HG02970 (cell line): ENCODE results near the gene FRYL.
"Not testable (repeated sequence)": the region's sequence is repeated elsewhere in the genome, so short reads cannot be mapped to it uniquely, and the experiment has no call there.

Experiments
- ATAC-seq: cut with Tn5 transposase; IDR thresholded peaks from one replicate; pipeline ENCODE4 v1.9.1; 2021; ENCODE audit warnings: mild to moderate bottlenecking, moderate library complexity, moderate number of reproducible peaks; ENCODE audit not compliant: unreplicated experiment, low FRiP score

FRYL gene

DNA sequence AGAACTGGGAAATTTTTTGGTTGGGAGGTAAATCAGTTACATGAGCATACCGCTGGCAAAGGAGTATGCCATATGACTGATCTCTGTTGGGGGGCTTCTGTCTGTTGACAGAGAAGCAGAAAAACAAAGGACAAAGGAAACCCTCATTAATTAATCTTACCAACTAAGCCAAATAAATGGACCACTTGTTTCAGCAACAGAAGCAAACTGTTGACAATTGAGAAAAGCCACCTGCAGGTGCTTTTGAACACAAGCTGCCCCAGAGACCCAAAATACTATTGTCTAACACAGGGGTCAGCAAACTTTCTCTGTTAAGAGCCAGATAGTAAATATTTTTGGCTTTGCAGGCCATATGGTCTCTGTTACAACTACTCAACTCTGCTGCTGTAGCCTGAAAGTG lies 7.0 kb upstream of the FRYL start:
- ATAC-seq, result no peak

DNA sequence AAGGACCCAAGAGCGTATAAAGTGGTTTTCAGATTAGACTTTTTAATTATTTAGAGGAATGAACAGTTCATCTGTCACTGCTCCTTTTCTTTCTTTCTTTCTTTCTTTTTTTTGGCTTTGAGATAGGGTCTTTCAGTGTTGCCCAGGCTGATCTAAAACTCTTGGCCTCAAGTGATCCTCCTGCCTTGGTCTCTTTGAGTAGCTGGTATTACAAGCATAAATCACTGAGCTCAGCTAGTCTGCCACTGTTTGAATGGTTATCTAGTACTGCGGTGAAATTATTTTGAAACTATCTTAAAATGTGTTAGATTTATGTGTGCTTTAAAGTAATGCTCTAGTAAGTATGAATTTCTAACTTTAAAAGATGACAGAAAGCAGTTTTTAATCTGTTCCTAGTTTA lies 6.5 kb upstream of the FRYL start:
- no peak for ATAC-seq

DNA sequence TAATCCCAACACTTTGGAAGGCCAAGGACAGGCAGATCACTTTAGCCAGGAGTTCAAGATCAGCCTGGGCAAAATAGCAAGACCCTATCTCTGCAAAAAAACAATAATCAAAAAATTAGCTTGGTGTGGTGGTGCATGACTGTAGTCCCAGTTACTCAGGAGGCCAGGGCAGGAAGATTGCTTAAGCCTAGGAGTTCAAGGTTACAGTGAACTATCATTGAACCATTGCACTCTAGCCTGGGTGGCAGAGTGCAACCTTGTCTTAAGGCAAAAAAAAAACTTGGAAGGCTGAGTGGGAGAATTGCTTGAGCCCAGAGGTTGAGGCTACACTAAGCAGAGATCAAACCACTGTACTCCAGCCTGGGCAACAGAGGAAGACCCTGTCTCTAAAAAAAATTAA lies 5.2 kb upstream of the FRYL start:
- ATAC-seq, result no peak

GRCh38 chr4:48781968-48782367 lies 1.9 kb upstream of the FRYL start:
- no peak for ATAC-seq

DNA sequence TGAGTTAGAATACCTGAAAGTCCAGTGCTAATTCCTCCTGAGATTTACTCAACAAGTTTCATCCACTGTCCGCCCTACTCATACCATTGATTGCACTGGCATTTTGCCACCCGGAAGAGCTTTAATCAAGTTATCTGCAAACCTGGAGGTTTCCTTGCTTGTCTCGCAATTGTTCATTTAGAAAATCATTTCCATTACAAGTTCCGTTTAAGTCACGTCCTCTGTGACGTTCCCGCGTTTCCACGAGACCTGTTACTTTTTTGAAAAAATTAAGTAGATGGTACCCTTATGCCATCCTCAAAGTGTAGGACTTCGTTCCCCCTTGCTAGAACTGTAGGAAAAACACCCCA lies 761 bp upstream of the FRYL start:
- no peak for ATAC-seq

DNA sequence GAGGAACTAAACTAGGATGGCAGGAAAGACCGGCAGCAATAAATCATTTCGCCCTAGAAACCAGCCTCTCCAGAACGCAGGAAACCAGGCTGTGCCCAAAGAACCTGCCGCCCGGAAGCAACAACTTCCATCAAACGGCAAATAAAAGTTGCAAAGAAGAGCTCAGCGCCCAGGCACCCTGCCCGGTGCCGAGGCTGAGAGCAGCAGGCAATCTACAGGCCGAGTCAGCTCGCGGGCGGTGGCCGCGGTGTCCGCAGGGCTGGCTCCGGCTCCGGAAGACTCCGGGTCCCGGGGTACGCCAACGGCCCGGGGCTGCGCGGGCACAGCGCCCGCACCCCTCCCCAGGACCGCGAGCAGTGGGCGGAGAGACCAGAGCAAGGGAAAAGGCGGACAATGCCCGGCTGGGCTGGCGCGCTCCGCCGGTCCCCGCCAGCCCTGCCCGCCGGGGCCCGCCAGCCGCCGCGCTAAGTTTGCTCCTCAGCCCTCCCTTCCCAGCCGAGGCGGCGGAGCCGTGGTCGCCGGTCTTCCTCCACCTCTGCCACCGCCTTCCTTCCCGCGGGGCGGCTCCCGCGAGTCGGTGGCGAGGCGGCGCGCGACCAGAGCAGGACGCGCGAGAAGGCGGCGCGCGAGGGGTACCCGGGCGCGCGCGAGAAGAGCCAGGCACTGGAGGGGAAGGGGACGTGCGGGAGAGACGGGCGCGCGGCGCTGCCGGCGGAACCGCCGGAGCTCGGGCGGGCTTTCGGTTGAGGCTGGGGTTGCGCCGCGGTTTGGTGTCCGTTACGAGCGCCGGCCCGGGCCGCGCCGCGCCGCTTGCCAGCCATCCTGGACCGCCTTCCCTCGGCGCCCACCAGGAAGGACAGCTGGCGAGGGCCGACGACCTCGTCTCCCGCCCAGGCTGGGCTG lies 733 bp downstream of the FRYL start:
- ATAC-seq, result peak; percentile 36

- ATAC-seq, result no peak
Measured at GRCh38 chr4:48778431-48779094, 1.5 kb downstream of the FRYL start.

- ATAC-seq, result no peak
Measured at GRCh38 chr4:48777739-48778138, 2.3 kb downstream of the FRYL start.

GRCh38 chr4:48774760-48775710 lies 5.0 kb downstream of the FRYL start:
- ATAC-seq, result no peak

- ATAC-seq, result no peak
Measured at GRCh38 chr4:48772556-48772955, 7.5 kb downstream of the FRYL start.

DNA sequence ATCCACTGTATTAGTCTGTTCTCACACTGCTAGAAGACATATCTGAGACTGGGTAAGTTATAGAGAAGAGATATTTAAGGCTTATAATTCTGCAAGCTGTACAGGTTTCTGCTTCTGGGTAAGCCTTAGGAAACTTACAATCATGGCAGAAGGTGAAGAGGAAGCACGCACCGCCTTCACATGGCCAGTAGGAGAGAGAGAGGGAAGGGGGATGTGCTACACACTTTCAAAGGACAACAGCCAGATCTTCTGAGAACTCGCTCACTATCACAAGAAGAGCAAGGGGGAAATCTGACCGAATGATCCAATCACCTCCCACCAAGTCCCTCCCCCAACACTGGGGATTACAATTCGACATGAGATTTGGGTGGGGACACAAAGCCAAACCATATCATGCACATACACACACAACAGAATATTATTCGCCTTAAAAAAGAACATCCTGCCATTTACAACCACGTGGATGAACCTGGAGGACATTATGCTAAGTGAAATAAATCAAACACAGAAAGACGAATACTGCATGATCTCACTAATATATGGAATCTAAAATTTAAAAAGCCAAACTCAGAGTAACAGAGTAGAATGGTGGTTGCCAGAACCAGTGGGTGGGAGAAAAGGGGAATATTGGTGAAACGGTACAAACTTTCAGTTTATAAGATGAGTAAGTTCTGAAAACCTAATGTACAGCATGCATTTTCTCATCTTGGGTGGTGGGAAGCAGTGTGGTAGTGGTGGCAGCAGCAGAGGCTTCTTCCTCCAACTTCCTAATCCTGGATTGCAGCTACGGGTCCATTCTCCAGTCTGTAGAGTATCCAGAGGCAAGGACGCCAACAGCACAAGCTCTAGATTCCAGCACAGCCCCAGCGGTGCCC lies 12.8 kb downstream of the FRYL start:
- ATAC-seq, result no peak

- ATAC-seq, result no peak
Measured at GRCh38 chr4:48766131-48766792, 13.8 kb downstream of the FRYL start.

DNA sequence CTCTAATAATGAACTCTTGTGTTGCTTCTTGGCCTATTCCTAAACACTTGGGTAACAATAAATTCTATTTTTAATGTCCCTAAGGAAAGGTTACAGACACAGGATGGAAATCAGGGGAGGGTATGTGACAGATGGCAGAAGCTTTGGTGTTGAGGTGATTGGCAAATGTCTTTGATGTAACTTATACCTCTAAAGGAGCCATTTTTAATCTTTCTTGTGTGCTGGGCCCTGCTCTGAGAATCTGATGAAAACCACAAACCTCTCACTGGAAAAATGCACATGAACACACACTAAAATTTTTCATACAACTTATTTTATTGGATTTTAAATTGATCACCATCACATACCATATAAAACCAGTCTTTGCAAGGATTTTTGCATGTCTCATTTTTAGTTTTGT lies 17.7 kb downstream of the FRYL start:
- no peak for ATAC-seq

DNA sequence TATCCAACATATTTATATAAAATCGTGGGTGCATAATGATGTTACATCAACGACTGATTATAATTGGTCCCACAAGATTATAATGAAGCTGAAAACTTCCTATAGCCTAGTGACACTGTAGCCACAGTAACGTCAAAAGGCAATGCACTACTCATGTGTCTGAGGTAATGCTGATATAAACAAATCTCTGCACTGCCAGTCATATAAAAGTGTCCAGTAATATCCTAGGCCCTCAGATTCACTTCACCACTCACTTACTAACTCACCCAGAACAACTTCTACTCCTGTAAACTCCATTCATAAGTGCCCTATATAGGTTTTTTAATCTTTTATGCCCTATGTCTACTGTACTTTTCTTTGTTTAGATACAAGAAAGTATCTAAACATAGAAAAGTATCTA lies 18.8 kb downstream of the FRYL start:
- no peak for ATAC-seq

- ATAC-seq, result not testable (repeated sequence)
Measured at GRCh38 chr4:48758703-48759102, 21.4 kb downstream of the FRYL start.

- no peak for ATAC-seq
Measured at GRCh38 chr4:48756689-48757220, 23.3 kb downstream of the FRYL start.

DNA sequence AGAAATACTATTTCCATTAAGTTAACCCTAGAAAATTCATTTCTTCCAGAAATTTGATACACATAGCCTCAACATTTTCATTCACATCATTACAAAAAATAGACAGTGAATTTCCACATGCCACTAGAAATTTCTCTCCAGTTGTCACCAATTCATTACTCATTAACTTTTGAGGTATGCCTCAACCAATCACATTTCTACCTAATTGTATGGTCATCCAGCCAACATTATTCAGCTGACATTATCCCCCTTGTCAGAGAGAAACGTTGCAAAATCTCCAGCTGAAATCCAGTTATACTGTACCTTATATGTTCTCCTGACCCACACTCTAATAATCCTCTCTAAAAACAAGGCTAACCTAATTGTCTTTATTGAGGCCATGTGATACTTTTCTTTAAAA lies 24.8 kb downstream of the FRYL start:
- no peak for ATAC-seq

DNA sequence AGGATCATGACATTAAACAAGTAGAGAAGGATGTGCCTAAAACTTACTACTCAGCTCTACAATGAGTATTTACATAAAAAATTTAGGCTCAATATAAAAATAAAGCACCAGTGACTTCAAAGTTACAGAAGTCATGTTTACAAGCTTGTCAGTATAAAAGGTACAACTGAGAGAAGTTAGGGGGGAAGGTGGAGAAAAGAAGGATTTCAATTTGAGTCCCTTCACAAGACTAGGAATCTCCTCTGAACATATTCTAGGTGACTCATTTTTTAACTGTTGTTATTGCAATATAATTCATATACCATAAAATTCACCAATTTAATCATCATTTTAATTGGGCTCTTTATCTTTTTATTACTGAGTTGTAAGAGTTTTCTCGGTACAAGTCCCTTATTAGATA lies 26.9 kb downstream of the FRYL start:
- no peak for ATAC-seq

DNA sequence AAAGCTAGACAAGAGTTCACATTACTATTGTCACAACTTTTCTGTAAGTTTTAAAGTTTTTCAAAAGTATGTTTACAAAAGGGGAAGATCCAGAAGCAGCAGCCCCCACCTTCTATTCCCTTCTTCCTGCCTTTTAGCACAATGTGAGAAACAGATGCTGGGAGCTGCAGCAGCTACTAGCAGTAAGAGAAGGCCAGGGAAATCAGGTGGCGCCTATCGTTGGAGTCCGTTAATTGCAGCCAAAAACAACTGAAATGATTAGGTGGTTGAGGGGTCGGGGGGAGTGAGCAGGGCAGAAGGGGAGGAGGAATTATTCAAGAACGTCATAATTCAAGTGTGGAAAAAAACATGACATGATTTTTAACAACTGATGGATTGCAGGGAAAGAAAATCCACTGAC lies 27.4 kb downstream of the FRYL start:
- no peak for ATAC-seq
